Panc1 (cell line): ENCODE measurements around the gene STARD13. TPM values are rescaled to one million over a fixed set of nuclear protein-coding genes. Genes with fewer than 3 reads are reported as not detected.

ENCODE experiments used
- ATAC-seq: fragments of 200-7000 bp; cut with Tn5 transposase; 2 replicates; pipeline ENCODE4 v1.9.1; 2020; ENCODE audit warnings: mild to moderate bottlenecking, moderate library complexity
- BruUV-seq: library from RNA; stranded (reverse); fragments of 400-500 nt; replicated peaks from 2 replicates; lab custom pipeline; 2021; lab: Mats Ljungman, UMichigan
- CTCF ChIA-PET: fragments of 300-600 bp; sonication (Branson Sonifier 250); formaldehyde crosslinking; loops from one replicate; lab custom pipeline; 2022; ENCODE audit warnings: antibody characterized with exemption; lab: Charles Lee
- POLR2A ChIA-PET: fragments of 300-600 bp; sonication (Branson Sonifier 250); formaldehyde crosslinking; loops from one replicate; lab custom pipeline; 2022; ENCODE audit warnings: antibody characterized with exemption; lab: Charles Lee
- DNase-seq: peaks from one replicate; pipeline ENCODE4 v3.0.0-alpha.2; 2010; ENCODE audit warnings: low read depth, low spot score
- H3K27ac ChIP-seq: 2 replicates; pipeline ENCODE4 v1.5.1; 2011; ENCODE audit warnings: mild to moderate bottlenecking, low read length, inconsistent platforms
- H3K27me3 ChIP-seq: fragments of 200-500 bp; sonication (Bioruptor generic); 2 replicates; pipeline ENCODE4 v1.6.0; 2014; ENCODE audit warnings: low read length, inconsistent platforms; ENCODE audit not compliant: control insufficient read depth, insufficient read depth
- H3K36me3 ChIP-seq: fragments of 200-500 bp; sonication (Bioruptor generic); 2 replicates; pipeline ENCODE4 v1.5.1; 2014; ENCODE audit warnings: inconsistent platforms, mild to moderate bottlenecking, low read length, moderate library complexity; ENCODE audit not compliant: control insufficient read depth, insufficient read depth
- H3K4me1 ChIP-seq: 2 replicates; pipeline ENCODE4 v1.5.1; 2011; ENCODE audit warnings: inconsistent platforms, mild to moderate bottlenecking, low read length, moderate library complexity; ENCODE audit not compliant: control insufficient read depth, insufficient read depth
- H3K4me3 ChIP-seq, 2 experiments: 2 replicates each; pipeline ENCODE4 v1.5.1; 2011 to 2012; ENCODE audit warnings: low read depth in 2 of 2, low read length in 2 of 2, mild to moderate bottlenecking in 2 of 2, inconsistent platforms in 1 of 2, moderate library complexity in 1 of 2
- H3K9me3 ChIP-seq: fragments of 200-500 bp; sonication (Bioruptor generic); 2 replicates; pipeline ENCODE4 v1.5.1; 2014; ENCODE audit warnings: low read depth, mild to moderate bottlenecking, inconsistent platforms, low read length, moderate library complexity; ENCODE audit not compliant: control insufficient read depth, insufficient read depth
- CTCF ChIP-seq: fragments of 450-650 bp; IDR thresholded peaks from 2 replicates; pipeline ENCODE4 v1.5.1; 2017; ENCODE audit warnings: mild to moderate bottlenecking
- POLR2AphosphoS5 ChIP-seq: IDR thresholded peaks from 2 replicates; pipeline ENCODE4 v1.6.1; 2012; ENCODE audit warnings: mild to moderate bottlenecking, low read depth, low read length, moderate library complexity
- REST ChIP-seq, 2 experiments: IDR thresholded peaks; 2 replicates each; pipeline ENCODE4 v1.6.1; 2011 to 2012; ENCODE audit warnings: low read depth in 2 of 2, control low read depth in 1 of 2, low read length in 1 of 2, mild to moderate bottlenecking in 1 of 2, moderate library complexity in 1 of 2; ENCODE audit not compliant: insufficient read depth in 1 of 2
- SIN3A ChIP-seq: IDR thresholded peaks from 2 replicates; pipeline ENCODE4 v1.6.1; 2012; ENCODE audit warnings: low read depth, mild to moderate bottlenecking, low read length, moderate library complexity, borderline replicate concordance; ENCODE audit not compliant: insufficient read depth
- TCF7L2 ChIP-seq: IDR thresholded peaks from 2 replicates; pipeline ENCODE4 v1.6.1; 2011; ENCODE audit warnings: mild to moderate bottlenecking, low read depth, low read length, inconsistent platforms
- in situ Hi-C: cut with HindIII; loops from 2 replicates; pipeline ENCODE4 v1.10.0; 2016; ENCODE audit warnings: low sequenced_read_pairs, low pct_unique_long_range_greater_than_20kb
- intact Hi-C: fragments of 100-400 bp; cut with micrococcal nuclease; formaldehyde crosslinking; loops from one replicate; pipeline ENCODE4 v1.10.0; 2022; ENCODE audit not compliant: unreplicated experiment
- total RNA-seq: library from RNA; stranded (reverse); gene quantifications from one replicate; pipeline ENCODE4 v1.2.1, GENCODE V29; 2021; ENCODE audit not compliant: unreplicated experiment

STARD13 gene
- total RNA-seq, 1 experiment from 2014 or later: 6.5 TPM

- ChIA-PET CTCF (no interaction called here), POLR2A (no interaction called here)
- in situ Hi-C loops (no loop called here), intact Hi-C loops (no loop called here)
- no peak for DNase-seq
- BruUV-seq: no TSS peak
- H3K36me3 ChIP-seq: no peaks in the 10 kb centered on the region
- no peak for TF ChIP-seq REST (IDR thresholded peaks at IDR 0.05; ENCODE audit: insufficient read depth in 1 of 2, low read depth in 2 of 2, low read length in 1 of 2)
- no peak for TF ChIP-seq SIN3A
- no peak for TF ChIP-seq TCF7L2
- TF ChIP-seq POLR2AphosphoS5: no peak
- TF ChIP-seq CTCF: no peak
- ATAC-seq: no peak
- H3K27me3 ChIP-seq: no peaks in the 10 kb centered on the region
- no peak overlapping the region for H3K27ac ChIP-seq
- no peaks in the 10 kb centered on the region for H3K9me3 ChIP-seq
- H3K4me1 ChIP-seq: no peaks in the 10 kb centered on the region
- no peak overlapping the region for H3K4me3 ChIP-seq
Observed at GRCh38 chr13:33083054-33083453, 202.5 kb downstream of the STARD13 start.

GRCh38 chr13:33081666-33082065 lies 203.9 kb downstream of the STARD13 start:
- POLR2A ChIA-PET: no interaction called here

More at GRCh38 chr13:33081666-33082065, 203.9 kb downstream of the STARD13 start:
- BruUV-seq: no TSS peak
- DNase-seq: no peak
- H3K4me3 ChIP-seq: no peak overlapping the region
- H3K27me3 ChIP-seq: no peaks in the 10 kb centered on the region
- in situ Hi-C loops (no loop called here), intact Hi-C loops (no loop called here)
- no peaks in the 10 kb centered on the region for H3K9me3 ChIP-seq
- ATAC-seq: no peak
- no peaks in the 10 kb centered on the region for H3K36me3 ChIP-seq
- CTCF ChIA-PET: no interaction called here
- H3K4me1 ChIP-seq: no peaks in the 10 kb centered on the region
- no peak for TF ChIP-seq SIN3A
- TF ChIP-seq TCF7L2: no peak
- no peak for TF ChIP-seq POLR2AphosphoS5
- no peak for TF ChIP-seq CTCF
- no peak for TF ChIP-seq REST (IDR thresholded peaks at IDR 0.05; ENCODE audit: insufficient read depth in 1 of 2, low read depth in 2 of 2, low read length in 1 of 2)
- H3K27ac ChIP-seq: no peak overlapping the region
